ENCODE measurements around the gene CARMIL1. TPM values are rescaled to one million over a fixed set of nuclear protein-coding genes. Genes with fewer than 3 reads are reported as not detected.
A peak's percentile ranks its signal among the peaks of the same experiment; 100 is the strongest.

CARMIL1 gene
- polyA plus RNA-seq, 5 donors, result 20.7 to 33.1 (median 29.7) TPM

GRCh38 chr6:25405442-25405841 is 126.3 kb downstream of the CARMIL1 start:
- no peak for DNase-seq

- no peak for DNase-seq
Observed at GRCh38 chr6:25407431-25407830, 128.3 kb downstream of the CARMIL1 start.

- no peak for DNase-seq
Observed at GRCh38 chr6:25410102-25410501, 130.9 kb downstream of the CARMIL1 start.

GRCh38 chr6:25411316-25411950 is 132.3 kb downstream of the CARMIL1 start:
- DNase-seq, result no peak

GRCh38 chr6:25413207-25413905 is 134.2 kb downstream of the CARMIL1 start:
- no peak for DNase-seq

- DNase-seq, result no peak
Observed at GRCh38 chr6:25414168-25414567, 135.0 kb downstream of the CARMIL1 start.

- no peak for DNase-seq
Observed at GRCh38 chr6:25414755-25415154, 135.6 kb downstream of the CARMIL1 start.

- no peak for DNase-seq
Observed at GRCh38 chr6:25415274-25415673, 136.1 kb downstream of the CARMIL1 start.

GRCh38 chr6:25415701-25416100 is 136.5 kb downstream of the CARMIL1 start:
- DNase-seq, result no peak

GRCh38 chr6:25417046-25417605 is 138.0 kb downstream of the CARMIL1 start:
- peak in 1 of 2 donors; percentile 19 for DNase-seq

- DNase-seq, result no peak
Observed at GRCh38 chr6:25418454-25419052, 139.4 kb downstream of the CARMIL1 start.

- DNase-seq, result no peak
Observed at GRCh38 chr6:25419879-25420278, 140.7 kb downstream of the CARMIL1 start.

GRCh38 chr6:25423358-25423757 is 144.2 kb downstream of the CARMIL1 start:
- DNase-seq, result no peak

- DNase-seq, result no peak
Observed at GRCh38 chr6:25424303-25424702, 145.1 kb downstream of the CARMIL1 start.

GRCh38 chr6:25427549-25427948 is 148.4 kb downstream of the CARMIL1 start:
- DNase-seq, result no peak

- DNase-seq, result no peak
Observed at GRCh38 chr6:25428758-25429317, 149.7 kb downstream of the CARMIL1 start.

- no peak for DNase-seq
Observed at GRCh38 chr6:25431306-25431974, 152.3 kb downstream of the CARMIL1 start.

GRCh38 chr6:25431975-25432307 is 152.8 kb downstream of the CARMIL1 start:
- no peak for DNase-seq

GRCh38 chr6:25434921-25435320 is 155.7 kb downstream of the CARMIL1 start:
- no peak for DNase-seq

- DNase-seq, result no peak
Observed at GRCh38 chr6:25435416-25435985, 156.3 kb downstream of the CARMIL1 start.

- DNase-seq, result no peak
Observed at GRCh38 chr6:25436760-25437159, 157.6 kb downstream of the CARMIL1 start.

GRCh38 chr6:25439368-25439767 is 160.2 kb downstream of the CARMIL1 start:
- DNase-seq, result no peak

Measured in right lung (tissue), 5 donors.